GM21723 (cell line): ENCODE measurements around the gene EIF3J.
"Not testable (repeated sequence)": the region's sequence is repeated elsewhere in the genome, so short reads cannot be mapped to it uniquely, and the experiment has no call there.

Source experiments
- ATAC-seq: cut with Tn5 transposase; IDR thresholded peaks from one replicate; pipeline ENCODE4 v1.9.1; 2021; ENCODE audit warnings: mild to moderate bottlenecking, moderate library complexity; ENCODE audit not compliant: unreplicated experiment

EIF3J gene

DNA sequence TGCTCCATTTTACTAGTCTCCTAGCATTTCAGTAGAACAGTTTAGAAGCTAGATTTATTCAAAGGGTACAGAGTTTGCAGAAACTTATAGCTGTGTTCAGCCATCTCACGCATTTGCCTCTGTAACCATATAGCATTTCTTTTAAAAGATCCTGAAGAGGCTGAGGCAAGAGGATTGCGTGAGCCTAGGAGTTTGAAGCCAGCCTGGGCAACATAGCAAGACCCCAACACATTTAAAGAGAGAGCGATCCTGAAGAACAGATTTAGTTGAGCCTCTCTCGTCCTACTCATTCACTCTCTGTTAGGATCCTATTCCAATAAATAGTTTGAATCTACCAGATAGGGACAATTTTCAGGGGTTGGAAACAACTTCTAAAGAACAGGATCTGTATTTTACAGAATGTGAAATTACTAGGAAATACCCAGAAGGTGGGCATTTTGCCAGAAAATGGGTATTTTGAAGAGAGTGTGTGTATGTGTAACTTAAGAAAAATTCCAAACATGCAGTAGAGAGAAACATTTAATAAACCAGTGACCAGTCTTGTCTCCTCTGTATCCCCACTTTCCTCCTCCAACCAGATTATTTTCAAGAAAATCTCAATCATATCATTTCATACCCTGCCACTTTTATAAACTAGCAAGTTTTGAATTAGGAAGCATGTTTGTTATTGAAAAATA is 4.5 kb downstream of the EIF3J start:
- no peak for ATAC-seq

DNA sequence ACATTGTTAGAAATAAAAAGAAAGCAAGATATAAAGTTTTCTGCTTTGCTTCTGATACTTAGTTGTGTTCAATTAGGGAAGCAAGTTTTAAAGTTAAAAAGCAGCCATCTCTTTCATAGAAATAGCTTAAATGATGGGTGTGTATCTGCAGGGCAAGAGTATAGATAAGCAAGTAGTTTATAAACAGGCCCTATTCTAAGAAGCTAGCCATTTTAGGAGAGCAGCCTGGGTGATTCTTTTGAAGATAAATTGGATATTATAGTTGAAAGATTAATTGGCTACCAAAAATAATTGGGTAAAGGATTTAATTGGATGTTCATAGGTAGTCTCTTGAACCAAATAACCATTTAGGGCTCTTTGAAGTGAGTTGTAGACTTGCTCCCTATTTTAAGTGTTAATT is 5.6 kb downstream of the EIF3J start:
- no peak for ATAC-seq

DNA sequence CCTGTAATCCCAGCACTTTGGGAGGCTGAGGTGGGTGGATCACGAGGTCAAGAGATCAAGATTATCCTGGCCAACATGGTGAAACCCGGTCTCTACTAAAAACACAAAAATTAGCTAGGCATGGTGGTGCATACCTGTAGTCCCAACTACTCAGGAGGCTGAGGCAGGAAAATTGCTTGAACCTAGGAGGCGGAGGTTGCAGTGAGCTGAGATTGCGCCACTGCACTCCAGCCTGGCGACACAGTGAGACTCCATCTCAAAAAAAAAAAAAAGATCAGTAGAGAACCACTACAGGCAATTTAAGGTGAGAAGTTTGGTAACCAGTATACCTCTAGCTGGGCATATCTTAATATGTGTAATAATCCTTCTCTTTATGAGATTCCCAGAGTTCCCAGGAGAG is 7.8 kb downstream of the EIF3J start:
- ATAC-seq, result not testable (repeated sequence)

DNA sequence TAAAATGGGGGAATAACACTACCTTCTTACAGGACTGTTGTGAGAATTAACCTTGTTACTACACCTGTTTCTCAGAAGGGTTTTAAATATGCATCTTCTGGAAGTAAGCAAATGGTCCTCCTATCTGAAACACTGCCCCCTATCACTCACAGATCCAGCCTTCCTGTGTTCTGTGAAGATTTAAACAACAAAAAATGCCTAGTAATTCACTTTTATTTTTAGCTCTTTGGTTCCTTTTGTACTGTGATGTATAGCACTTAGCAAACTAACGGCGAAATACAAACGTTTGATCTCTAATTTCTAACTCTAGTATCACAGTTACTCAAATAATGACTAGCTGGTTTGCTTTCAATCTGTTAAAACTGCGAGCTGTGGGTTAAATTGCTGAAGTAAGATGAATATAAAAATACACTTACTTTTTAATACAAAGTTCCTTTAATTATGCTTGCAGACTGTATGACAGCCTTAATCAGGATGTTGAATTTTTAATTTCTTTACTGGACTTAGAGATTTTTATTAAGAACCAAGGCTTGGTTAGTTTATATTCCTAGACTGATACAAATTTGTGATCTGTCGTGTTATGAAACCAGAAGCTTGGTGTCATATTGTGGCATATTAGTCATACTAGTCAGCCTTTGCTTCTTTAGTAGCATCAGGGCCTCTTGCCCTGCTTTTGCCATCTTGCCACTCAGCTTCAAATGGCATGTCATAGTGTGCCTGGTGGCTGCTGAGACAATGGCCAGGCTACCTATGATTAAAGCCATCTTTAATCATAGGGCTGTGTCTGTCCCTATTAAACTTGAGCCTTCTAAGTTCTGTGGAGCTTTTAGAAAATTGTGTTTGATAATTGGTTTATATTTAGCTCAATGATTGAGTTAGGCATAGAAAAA is 9.2 kb downstream of the EIF3J start:
- no peak for ATAC-seq

DNA sequence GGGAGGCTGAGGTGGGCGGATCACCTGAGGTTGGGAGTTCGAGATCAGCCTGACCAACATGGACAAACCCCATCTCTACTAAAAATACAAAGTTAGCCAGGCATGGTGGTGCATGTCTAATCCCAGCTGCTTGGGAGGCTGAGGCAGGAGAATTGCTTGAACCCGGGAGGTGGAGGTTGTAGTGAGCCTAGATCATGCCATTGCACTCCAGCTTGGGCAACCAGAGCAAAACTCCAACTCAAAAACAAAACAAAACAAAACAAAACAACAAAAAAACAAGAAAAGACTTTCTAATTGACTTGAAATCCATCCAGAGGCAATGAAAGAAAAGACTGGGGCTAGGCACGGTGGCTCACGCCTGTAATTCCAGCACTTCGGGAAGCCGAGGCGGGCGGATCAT is 12.2 kb downstream of the EIF3J start:
- not testable (repeated sequence) for ATAC-seq

DNA sequence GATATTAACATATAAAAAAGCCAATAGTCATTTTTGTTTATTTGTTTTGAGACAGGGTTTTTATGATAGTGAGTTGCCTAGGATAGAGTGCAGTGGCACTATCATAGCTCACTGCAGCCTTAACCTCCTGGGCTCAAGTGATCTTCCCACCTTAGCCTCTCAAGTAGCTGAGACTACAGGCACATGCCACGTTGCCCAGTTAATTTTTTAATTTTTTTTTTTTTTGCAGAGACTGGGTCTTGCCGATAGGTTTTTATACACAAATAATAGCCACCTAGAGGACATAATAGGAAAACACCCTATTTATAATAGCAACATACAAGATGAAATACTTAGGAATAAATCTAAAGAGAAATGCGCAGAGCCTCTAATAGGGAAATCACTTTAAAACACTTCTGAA is 13.3 kb downstream of the EIF3J start:
- ATAC-seq, result no peak

DNA sequence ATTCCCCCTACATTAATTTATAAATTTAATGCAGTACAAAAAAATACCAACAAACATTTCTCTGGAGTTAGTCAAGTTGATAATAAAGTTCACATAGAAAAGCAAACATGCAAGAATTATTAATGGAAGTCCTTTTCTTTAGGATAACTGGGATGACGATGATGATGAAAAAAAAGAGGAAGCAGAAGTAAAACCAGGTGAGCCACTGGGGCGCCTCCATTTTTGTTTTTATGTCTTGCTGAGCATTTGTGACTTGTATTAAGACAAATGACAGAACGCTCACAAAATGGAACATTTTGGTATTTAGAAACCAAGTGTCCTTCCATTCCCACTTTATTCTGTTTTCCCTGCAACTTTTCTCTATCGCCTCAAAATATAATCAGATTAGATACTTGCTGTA is 13.8 kb downstream of the EIF3J start:
- no peak for ATAC-seq

DNA sequence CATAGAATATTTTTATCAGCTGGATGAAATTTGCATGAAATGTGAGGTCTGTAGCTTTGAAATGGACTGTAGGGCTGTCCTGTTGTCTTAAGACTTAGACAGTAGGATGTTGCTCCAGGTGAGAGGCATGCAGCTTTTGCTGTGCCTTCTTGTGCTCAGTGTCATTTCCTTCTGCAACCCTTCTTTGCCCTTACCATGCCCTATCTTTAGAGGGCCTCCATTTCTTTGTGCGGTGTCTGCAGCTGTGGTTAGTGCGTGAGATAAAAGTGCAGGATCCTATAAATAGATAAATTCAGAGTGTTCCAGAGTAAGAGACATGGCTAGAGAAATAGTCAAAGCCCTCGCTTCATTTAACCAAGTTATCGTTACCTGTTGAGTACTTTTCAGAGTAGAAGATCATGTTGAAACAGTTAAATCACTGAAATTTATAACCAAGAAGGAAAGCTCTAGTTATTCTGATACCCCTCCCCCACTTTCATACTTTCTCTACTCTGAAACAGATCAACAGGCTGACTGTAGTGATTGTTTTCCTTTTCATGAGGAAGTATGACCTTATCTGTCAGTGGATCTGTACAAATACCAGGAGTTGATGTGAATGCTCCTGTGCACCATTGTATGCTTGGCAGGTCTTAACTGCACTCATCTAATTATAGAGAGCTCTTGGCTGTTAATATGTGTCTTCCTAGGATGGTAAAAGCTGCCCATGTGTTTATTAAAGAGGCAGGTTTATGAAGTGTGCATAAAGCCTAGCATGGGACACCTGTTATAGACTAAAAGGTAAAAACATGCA is 18.2 kb downstream of the EIF3J start:
- ATAC-seq, result no peak

DNA sequence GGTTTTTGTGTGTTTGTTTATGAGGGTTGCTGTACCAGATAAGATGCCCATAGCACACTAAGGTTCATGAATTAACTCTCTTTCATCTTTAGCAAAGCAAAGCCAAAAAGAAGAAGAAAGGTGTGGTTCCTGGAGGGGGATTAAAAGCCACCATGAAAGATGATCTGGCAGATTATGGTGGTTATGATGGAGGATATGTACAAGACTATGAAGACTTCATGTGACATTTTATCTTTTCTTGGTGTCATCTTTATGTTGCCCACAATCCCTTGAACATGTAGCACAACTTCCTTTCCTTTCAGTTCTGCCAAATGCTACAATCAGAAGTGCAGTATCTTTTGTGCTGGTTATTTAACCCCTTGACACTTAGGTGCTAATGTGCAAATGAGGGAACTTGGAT is 24.0 kb downstream of the EIF3J start:
- ATAC-seq, result not testable (repeated sequence)

DNA sequence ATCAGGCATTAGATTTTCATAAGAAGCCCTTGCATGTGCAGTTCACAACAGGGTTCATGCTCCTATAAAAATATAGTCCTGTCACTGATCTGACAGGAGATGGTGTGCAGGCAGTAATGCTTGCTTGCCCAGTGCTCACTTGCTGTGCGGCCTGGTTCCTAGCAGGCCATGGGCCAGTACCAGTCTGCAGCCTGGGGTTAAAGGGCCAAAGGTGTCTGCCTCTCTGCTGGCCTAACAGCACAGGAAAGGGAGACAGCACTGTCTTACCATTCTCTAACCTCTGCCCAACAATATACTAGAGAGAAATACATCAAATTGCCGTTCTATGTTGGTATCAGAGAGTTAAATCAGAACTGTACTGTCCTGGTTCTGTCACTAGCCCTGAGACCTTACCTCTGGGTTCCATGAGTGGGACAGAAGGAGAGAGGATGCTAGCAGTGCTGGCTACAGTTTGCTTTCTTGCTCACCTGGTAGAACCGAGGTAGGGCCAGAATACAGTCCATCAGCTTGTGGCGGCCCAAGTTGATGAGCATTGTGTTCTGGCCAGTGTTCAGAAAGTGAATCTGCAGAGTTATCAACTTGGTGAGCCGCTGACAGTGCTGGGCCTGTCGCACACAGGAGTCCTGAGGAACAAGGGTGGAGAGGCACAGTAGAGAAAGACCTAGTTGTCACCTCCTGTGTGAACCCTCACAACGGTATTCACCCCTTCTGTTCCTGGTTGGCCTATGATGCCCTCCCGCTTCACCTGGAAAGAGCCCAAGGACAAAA is 28.6 kb downstream of the EIF3J start:
- ATAC-seq, result no peak

DNA sequence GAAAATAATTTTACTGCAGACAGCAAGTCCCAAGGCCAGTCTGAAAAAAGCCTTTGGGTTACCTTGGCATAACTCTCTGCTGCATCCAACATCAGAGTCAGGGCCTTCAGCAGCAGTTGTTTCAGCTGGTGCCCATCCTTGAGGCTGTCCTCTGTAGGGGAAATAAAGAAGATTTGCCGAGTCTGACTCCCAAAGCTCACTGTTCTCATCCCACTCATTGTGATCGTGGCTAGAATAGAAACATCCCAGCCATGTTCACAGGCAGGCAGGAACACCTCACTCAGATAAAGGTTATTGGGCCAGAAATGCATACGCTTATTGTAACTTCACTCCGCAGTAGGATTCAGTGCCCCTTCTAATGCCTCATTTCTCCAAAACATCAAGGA is 29.2 kb downstream of the EIF3J start:
- no peak for ATAC-seq

DNA sequence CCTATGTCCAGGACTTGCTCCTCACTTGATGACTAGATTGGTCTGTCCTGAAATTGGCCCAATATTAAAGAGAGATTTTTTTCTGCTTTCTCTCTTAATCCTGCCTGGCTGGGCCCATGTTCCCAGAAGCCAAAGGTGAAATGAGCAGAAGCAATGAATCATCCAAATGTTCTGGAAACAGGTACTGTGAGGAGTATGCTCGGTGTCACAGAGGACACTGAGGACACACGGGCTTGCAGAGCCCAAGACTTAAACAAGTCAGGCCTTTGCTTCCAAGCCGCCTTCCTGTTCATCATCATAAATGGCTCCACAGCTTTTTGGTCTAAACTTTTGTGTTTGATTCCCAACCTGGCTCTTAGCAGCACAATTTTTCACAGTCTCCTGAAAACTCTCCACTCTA is 31.4 kb downstream of the EIF3J start:
- no peak for ATAC-seq

DNA sequence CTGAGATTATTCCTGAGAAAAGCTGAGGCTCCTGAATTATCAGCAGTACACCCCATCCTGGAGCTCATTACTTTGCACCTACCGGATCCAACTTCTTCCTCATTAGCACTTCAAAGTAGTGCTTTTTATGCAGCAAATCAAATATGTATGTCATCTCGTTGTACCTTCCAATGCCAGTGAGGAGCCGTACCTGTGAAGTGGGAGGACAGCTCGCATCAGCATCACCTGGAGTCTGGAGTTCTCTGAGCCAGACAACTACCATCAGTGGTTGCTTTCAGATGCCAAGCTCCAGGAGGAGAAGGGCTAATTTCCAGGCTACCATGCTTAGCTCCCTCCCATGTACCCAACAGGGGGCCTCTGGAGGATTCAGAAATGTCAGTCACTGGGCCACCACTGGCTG is 32.4 kb downstream of the EIF3J start:
- ATAC-seq, result no peak

DNA sequence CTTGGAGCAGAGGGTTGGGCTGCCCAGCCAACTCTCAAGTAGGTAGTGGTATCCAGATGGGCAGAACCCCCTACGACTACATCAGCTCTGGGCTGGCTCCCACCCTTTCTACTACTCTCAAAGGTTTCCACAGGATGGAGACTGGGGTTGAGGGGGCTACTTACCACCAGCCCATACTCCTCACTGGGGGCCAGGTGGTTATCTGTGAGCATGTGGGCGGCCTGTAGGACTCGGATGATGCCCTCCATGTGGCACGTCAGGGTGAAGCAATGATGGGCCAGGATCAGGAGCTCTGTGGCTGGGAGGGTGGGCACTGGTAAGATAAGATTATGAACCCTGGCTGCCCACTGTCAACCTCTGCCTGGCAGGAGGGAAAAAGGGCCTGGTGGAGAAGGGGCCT is 33.4 kb downstream of the EIF3J start:
- ATAC-seq, result no peak

DNA sequence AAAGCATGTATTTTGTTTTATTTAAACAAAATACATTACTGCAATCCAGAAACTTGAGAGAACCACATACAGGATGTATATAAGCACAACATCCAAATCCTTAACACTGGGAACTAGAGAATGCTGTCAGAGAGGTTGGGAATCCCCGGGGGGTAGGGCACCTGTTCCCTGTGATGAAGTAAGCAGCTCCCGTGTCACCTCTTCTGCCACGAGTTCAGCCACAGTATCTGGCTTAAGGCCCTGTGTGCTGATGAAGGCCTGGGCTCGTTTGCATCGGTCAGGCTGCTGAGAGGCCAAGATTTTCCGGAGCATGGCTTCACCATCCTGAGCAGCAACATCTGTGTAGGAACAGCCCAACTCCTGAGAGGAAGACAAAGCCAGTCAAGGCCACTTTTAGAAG is 36.4 kb downstream of the EIF3J start:
- no peak for ATAC-seq

DNA sequence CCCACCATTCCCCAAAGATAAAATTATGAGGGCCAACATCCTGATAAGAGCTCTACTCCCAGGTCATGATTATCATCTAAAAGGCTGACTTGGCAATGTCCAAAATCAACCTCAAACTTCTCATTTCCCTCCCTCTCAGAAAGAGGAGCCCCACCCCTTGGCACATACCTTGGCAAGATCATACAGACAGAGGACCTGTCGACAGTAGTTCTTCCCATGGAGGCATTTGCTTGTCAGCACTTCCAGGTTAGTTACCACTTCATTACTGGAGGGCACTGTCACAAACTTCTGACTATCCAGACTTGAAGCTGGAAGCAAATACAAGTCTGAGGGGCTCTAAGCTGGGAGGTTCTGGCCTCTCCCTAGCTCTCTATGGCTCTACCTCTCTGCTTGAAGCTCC is 37.8 kb downstream of the EIF3J start:
- no peak for ATAC-seq

DNA sequence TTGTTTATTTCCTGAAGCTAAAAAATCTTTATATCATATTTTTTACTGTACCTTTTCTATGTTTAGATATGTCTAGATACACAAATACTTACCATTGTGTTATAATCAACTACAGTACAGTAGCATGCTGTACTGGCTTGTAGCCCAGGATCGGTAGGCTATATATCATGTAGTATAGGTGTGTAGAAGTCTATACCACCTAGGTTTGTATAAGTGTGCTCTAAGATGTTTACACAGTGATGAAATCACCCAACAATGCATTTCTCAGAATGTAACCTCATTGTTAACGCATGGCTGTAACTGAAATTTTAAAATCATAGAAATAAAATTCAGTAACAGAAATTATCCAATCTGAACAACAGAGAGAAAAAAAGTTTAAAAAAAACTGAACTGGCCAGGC is 43.2 kb downstream of the EIF3J start:
- ATAC-seq, result no peak

DNA sequence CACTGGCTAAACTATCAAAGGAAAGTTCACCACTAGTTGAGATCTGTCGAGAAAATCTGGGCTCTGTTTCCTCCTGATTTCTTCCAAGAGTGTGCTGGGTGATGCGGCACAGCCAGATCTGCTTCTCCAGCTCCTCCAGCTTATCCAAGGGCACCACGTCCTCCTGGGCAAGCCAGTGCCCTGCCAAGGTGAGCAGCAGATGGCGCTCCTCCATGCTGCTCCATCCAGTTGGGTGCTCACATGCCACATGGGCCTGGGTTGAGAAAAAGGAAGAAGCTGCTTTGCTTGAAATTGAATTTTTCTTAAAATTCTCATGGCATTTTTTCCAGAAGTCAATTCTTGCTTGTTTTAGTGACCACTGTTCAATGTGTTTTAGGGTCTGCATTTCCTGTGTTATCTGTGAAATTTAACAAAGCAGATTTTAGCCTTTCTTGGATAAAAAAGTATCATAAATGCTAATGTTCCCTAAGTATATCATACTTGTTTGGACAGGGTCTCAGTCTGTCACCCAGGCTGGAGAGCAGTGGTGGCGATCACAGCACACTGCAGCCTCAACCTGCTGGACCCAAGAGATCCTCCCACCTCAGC is 47.3 kb downstream of the EIF3J start:
- no peak for ATAC-seq

DNA sequence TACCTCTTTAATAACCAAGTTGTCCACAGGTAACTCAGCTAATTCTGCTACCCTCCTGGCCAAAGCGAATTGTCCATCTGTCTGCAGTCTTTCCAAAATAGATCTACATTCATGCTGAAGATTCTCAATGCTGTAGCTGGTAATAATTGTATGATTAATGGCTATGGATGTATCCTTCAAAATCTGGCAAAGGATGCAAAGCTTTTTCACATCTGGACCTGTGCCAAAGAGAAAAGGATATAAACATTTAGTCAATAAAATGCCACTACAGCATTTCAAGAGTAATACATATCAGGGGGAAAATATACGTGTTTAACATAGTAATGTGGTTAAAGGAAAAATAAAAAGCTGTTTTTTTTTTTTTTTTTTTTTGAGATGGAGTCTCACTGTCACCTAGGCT is 48.7 kb downstream of the EIF3J start:
- no peak for ATAC-seq

DNA sequence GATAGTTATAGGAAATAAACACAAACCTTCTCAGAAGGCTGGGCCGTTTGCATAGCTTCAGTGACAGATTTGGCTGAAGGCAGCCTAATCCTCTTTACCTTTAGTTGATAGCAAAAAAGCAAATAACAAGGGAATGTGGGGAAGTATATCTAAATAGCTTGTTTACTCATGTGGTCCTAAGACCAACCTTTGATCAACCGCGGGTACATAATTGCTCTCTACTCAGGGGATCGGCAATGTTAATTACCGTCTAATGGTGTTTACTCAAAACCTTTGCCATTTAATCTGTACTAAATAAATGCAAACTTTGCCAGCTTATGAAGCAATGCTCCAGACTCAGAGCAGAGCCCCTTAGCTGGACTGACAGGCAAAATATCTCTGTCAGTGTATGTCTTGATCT is 51.6 kb downstream of the EIF3J start:
- ATAC-seq, result no peak

DNA sequence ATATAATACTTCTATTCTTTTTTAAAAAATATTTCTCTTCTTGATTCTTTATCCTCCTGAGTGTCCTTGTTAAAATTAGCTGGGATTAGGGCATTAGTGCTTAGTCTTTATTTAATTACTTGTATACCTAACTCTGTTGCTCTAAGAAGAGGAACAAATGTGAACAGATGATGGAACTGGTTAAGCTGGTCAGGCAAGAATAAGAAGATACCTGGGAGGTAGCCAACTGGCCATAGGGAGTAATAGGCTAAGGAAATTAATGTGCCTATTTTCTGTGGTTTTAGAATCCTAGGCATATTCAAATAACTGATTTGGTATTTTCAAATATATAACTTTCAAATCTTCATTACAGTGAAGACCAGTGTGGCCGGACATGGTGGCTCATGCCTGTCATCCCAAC is 54.4 kb downstream of the EIF3J start:
- no peak for ATAC-seq
